Lower lobe of right lung (tissue), 2 donors: ENCODE data around the gene IHH. TPM values are rescaled to one million over a fixed set of nuclear protein-coding genes. Genes with fewer than 3 reads are reported as not detected.
A peak's percentile ranks its signal among the peaks of the same experiment; 100 is the strongest.

Experiments
- ATAC-seq, 2 donors: fragments of 200-7000 bp; cut with Tn5 transposase; one replicate each; pipeline ENCODE4 v1.9.1; 2020 to 2022; ENCODE audit warnings: mild to moderate bottlenecking in 2 of 2, moderate library complexity in 2 of 2
- DNase-seq: peaks from one replicate; pipeline ENCODE4 v3.0.0-alpha.2; 2020
- H3K27ac ChIP-seq: fragments of 200-600 bp; one replicate; pipeline ENCODE4 v1.8.0; 2022
- H3K27me3 ChIP-seq: fragments of 200-600 bp; one replicate; pipeline ENCODE4 v1.8.0; 2022; ENCODE audit warnings: low read depth
- H3K36me3 ChIP-seq: fragments of 200-600 bp; one replicate; pipeline ENCODE4 v1.8.0; 2022; ENCODE audit warnings: mild to moderate bottlenecking
- H3K4me1 ChIP-seq: fragments of 200-600 bp; one replicate; pipeline ENCODE4 v1.8.0; 2022
- H3K4me3 ChIP-seq: fragments of 200-600 bp; one replicate; pipeline ENCODE4 v1.8.0; 2022; ENCODE audit warnings: mild to moderate bottlenecking
- H3K9me3 ChIP-seq: fragments of 200-600 bp; one replicate; pipeline ENCODE4 v1.8.0; 2022
- CTCF ChIP-seq: fragments of 200-600 bp; IDR thresholded peaks from one replicate; pipeline ENCODE4 v1.8.0; 2022; ENCODE audit warnings: antibody characterized with exemption, mild to moderate bottlenecking
- intact Hi-C: fragments of 100-400 bp; cut with DNase I; formaldehyde crosslinking; loops from one replicate; pipeline ENCODE4 v1.11.0; 2022
- total RNA-seq: library from RNA; stranded (reverse); fragmentation: NEBNext Ultra II Directional; extraction: Animal tissue kit (Norgen Biotek cat#: 25700); gene quantifications from one replicate; pipeline ENCODE4 v1.2.1, GENCODE V29; 2021
- donor health status: DM: no; HTN: yes; CAD: no; lungs with severe emphysema.

IHH gene
- total RNA-seq, 1 donor from 2014 or later, result 0.71 TPM

GRCh38 chr2:219087848-219088247, 27.1 kb upstream of the IHH start:
- Histone ChIP-seq H3K36me3 (no peaks in the 10 kb centered on the region), H3K27ac (no peak overlapping the region), H3K4me1 (peaks cover 13% of the 10 kb centered on the region), H3K27me3 (no peaks in the 10 kb centered on the region), H3K4me3 (no peak overlapping the region), H3K9me3 (no peaks in the 10 kb centered on the region)
- intact Hi-C loops, result no loop called here
- no peak for TF ChIP-seq CTCF
- DNase-seq (no peak), ATAC-seq (no peak)

GRCh38 chr2:219087361-219087760, 26.6 kb upstream of the IHH start:
- DNase-seq, result no peak
- ATAC-seq, result no peak

GRCh38 chr2:219086196-219086595, 25.5 kb upstream of the IHH start:
- Histone ChIP-seq H3K4me1 (peaks cover 23% of the 10 kb centered on the region), H3K9me3 (no peaks in the 10 kb centered on the region), H3K36me3 (no peaks in the 10 kb centered on the region), H3K27me3 (no peaks in the 10 kb centered on the region), H3K4me3 (no peak overlapping the region), H3K27ac (no peak overlapping the region)
- ATAC-seq (peak in 1 of 2 donors; percentile 51), DNase-seq (no peak)
- no peak for TF ChIP-seq CTCF
- intact Hi-C loops, result no loop called here

More at GRCh38 chr2:219087361-219087760, 26.6 kb upstream of the IHH start:
- intact Hi-C loops, result no loop called here
- no peak for TF ChIP-seq CTCF
- Histone ChIP-seq H3K27me3 (no peaks in the 10 kb centered on the region), H3K4me3 (no peak overlapping the region), H3K27ac (no peak overlapping the region), H3K9me3 (no peaks in the 10 kb centered on the region), H3K4me1 (peaks cover 16% of the 10 kb centered on the region), H3K36me3 (no peaks in the 10 kb centered on the region)

GRCh38 chr2:219084791-219085190, 24.1 kb upstream of the IHH start:
- TF ChIP-seq CTCF, result no peak
- DNase-seq (no peak), ATAC-seq (no peak)
- Histone ChIP-seq H3K4me3 (no peak overlapping the region), H3K36me3 (no peaks in the 10 kb centered on the region), H3K27me3 (no peaks in the 10 kb centered on the region), H3K27ac (no peak overlapping the region), H3K9me3 (no peaks in the 10 kb centered on the region), H3K4me1 (peaks cover 23% of the 10 kb centered on the region)
- intact Hi-C loops, result no loop called here

GRCh38 chr2:219082332-219082958, 21.7 kb upstream of the IHH start:
- no peak for ATAC-seq
- peak; percentile 49 for DNase-seq
- Histone ChIP-seq H3K4me1 (peaks cover 23% of the 10 kb centered on the region), H3K9me3 (no peaks in the 10 kb centered on the region), H3K4me3 (no peak overlapping the region), H3K27me3 (no peaks in the 10 kb centered on the region), H3K27ac (peak overlapping the region; percentile 37), H3K36me3 (peaks cover 5% of the 10 kb centered on the region)
- no peak for TF ChIP-seq CTCF
- intact Hi-C loops, result no loop called here
